Measurements from ENCODE around the gene TK2. TPM values are rescaled to one million over a fixed set of nuclear protein-coding genes. Genes with fewer than 3 reads are reported as not detected.

Gene TK2
- total and polyA plus RNA-seq, 2 experiments from 2014 or later: 1.8 to 4.2 TPM

DNA sequence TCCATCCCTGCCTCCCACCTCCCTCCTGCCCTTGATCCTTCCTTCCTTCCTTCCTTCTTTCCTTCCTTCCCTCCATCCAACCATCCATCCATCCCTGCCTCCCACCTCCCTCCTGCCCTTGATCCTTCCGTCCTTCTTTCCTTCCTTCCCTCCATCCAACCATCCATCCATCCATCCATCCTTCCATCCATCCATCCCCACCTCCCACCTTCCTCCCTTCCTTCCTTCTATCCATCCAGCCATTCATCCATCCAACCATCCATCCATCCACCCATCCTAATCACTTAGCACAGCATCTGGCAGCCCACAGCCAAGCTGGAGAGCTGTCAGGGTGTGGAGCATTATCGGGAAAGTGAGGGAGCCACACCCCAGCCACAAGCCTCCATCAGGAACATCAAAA, 54.5 kb downstream of the TK2 start (continued):
- TF ChIP-seq, protein P1, sequence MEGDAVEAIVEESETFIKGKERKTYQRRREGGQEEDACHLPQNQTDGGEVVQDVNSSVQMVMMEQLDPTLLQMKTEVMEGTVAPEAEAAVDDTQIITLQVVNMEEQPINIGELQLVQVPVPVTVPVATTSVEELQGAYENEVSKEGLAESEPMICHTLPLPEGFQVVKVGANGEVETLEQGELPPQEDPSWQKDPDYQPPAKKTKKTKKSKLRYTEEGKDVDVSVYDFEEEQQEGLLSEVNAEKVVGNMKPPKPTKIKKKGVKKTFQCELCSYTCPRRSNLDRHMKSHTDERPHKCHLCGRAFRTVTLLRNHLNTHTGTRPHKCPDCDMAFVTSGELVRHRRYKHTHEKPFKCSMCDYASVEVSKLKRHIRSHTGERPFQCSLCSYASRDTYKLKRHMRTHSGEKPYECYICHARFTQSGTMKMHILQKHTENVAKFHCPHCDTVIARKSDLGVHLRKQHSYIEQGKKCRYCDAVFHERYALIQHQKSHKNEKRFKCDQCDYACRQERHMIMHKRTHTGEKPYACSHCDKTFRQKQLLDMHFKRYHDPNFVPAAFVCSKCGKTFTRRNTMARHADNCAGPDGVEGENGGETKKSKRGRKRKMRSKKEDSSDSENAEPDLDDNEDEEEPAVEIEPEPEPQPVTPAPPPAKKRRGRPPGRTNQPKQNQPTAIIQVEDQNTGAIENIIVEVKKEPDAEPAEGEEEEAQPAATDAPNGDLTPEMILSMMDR (conservative IDR thresholded peaks at IDR 0.05; ENCODE audit: low read depth in 2 of 2): no peak
- TF ChIP-seq EZH2phosphoT487 (IDR thresholded peaks at IDR 0.05; ENCODE audit: unreplicated experiment): no peak
- TF ChIP-seq POLR2AphosphoS5 (IDR thresholded peaks at IDR 0.05; ENCODE audit: low read depth): no peak
- no peak for TF ChIP-seq NANOG (IDR thresholded peaks at IDR 0.05; ENCODE audit: borderline replicate concordance)
- no peak for TF ChIP-seq EZH2 (IDR thresholded peaks at IDR 0.05; ENCODE audit: low read depth, unreplicated experiment)
- TF ChIP-seq, protein P2, sequence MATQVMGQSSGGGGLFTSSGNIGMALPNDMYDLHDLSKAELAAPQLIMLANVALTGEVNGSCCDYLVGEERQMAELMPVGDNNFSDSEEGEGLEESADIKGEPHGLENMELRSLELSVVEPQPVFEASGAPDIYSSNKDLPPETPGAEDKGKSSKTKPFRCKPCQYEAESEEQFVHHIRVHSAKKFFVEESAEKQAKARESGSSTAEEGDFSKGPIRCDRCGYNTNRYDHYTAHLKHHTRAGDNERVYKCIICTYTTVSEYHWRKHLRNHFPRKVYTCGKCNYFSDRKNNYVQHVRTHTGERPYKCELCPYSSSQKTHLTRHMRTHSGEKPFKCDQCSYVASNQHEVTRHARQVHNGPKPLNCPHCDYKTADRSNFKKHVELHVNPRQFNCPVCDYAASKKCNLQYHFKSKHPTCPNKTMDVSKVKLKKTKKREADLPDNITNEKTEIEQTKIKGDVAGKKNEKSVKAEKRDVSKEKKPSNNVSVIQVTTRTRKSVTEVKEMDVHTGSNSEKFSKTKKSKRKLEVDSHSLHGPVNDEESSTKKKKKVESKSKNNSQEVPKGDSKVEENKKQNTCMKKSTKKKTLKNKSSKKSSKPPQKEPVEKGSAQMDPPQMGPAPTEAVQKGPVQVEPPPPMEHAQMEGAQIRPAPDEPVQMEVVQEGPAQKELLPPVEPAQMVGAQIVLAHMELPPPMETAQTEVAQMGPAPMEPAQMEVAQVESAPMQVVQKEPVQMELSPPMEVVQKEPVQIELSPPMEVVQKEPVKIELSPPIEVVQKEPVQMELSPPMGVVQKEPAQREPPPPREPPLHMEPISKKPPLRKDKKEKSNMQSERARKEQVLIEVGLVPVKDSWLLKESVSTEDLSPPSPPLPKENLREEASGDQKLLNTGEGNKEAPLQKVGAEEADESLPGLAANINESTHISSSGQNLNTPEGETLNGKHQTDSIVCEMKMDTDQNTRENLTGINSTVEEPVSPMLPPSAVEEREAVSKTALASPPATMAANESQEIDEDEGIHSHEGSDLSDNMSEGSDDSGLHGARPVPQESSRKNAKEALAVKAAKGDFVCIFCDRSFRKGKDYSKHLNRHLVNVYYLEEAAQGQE (IDR thresholded peaks at IDR 0.05; ENCODE audit: unreplicated experiment): no peak
- no peak for TF ChIP-seq CREB1 (CRISPR knock-in tag; IDR thresholded peaks at IDR 0.05; ENCODE audit: low read depth)
- no peak for TF ChIP-seq ZNF114 (CRISPR knock-in tag; IDR thresholded peaks at IDR 0.05)
- TF ChIP-seq STAT1 (IDR thresholded peaks at IDR 0.05; ENCODE audit: unreplicated experiment): no peak

DNA sequence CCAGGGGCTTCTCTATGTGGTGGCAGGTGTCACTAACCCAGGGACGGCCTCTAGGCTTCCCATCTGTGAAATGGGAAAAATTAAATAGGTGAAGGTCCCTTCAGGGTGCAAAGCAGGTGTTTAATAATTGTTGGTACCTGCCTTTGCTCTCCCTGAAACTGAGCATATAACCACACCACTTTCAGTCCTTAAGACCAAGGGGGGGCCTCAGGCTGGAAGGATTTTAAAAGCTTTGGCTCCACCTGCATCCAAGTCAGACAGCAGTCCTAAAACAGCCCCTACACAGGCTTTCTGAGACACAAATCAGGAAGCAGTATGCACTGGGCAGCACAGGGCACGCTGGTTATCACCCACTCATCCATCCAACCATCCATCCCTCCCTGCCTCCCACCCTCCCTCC, 55.0 kb downstream of the TK2 start:
- Histone ChIP-seq H3K9me2 (ENCODE audit: insufficient read depth) (no peaks in the 10 kb centered on the region), H3K27me3 (ENCODE audit: insufficient read depth) (no peaks in the 10 kb centered on the region), H3K4me2 (no peak overlapping the region), H3K4me1 (ENCODE audit: insufficient read depth) (no peaks in the 10 kb centered on the region), H4K20me1 (replicated peaks; ENCODE audit: insufficient read depth) (no peaks in the 10 kb centered on the region), H3K79me2 (replicated peaks; ENCODE audit: insufficient read depth) (no peaks in the 10 kb centered on the region), H3K27ac (ENCODE audit: low read depth) (no peak overlapping the region), H3F3A (replicated peaks; ENCODE audit: low read depth) (no peaks in the 10 kb centered on the region), H3K36me3 (ENCODE audit: insufficient read depth) (no peaks in the 10 kb centered on the region), H2AFZ (no peak overlapping the region), H3K4me3 (no peak overlapping the region)
- Mint-ChIP-seq H3K27me3 (ENCODE audit: insufficient read depth, low read depth, poor library complexity) (peaks cover 4% of the 10 kb centered on the region), H3K36me3 (ENCODE audit: low read depth) (peaks cover 12% of the 10 kb centered on the region), H3K27ac (no peak overlapping the region), H3K4me3 (no peak overlapping the region), H3K4me1 (no peaks in the 10 kb centered on the region; the same call in 2 of the 3 replicates), H3K9me3 (peaks cover 24% of the 10 kb centered on the region)
- no peak for DNase-seq (ENCODE audit: low spot score)
- no peak for ATAC-seq
- TF ChIP-seq, protein P1 (conservative IDR thresholded peaks at IDR 0.05; ENCODE audit: low read depth in 2 of 2): no peak
- TF ChIP-seq, protein P2 (IDR thresholded peaks at IDR 0.05; ENCODE audit: unreplicated experiment): no peak
- TF ChIP-seq POLR2AphosphoS5 (IDR thresholded peaks at IDR 0.05; ENCODE audit: low read depth): no peak
- no peak for TF ChIP-seq JUNB (IDR thresholded peaks at IDR 0.05; ENCODE audit: unreplicated experiment)
- TF ChIP-seq, protein P3, sequence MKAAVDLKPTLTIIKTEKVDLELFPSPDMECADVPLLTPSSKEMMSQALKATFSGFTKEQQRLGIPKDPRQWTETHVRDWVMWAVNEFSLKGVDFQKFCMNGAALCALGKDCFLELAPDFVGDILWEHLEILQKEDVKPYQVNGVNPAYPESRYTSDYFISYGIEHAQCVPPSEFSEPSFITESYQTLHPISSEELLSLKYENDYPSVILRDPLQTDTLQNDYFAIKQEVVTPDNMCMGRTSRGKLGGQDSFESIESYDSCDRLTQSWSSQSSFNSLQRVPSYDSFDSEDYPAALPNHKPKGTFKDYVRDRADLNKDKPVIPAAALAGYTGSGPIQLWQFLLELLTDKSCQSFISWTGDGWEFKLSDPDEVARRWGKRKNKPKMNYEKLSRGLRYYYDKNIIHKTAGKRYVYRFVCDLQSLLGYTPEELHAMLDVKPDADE (IDR thresholded peaks at IDR 0.05): no peak
- no peak for TF ChIP-seq STAT1 (IDR thresholded peaks at IDR 0.05; ENCODE audit: unreplicated experiment)
- TF ChIP-seq NANOG (IDR thresholded peaks at IDR 0.05; ENCODE audit: borderline replicate concordance): no peak

Data from GM23338 (cell line).